Measurements from ENCODE around the gene SH2D4B.

SH2D4B gene

DNA sequence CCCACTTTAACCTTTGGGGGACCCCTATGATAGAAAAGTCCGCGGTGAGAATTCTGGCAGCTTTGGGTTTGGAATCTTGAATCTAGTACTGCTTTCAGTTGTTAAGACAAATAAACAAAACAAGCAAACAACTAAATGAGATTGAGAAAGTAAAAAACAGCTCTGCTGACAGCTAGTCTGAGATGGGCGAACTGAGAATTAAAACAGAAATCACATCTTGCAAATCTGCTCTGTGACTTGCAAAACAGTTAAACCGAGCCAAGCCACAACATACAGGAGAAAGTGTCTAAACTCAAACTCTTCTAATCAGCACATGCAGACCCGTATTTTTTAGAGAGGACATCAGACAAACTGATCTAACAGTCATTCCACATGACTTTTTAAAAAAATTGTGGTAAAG lies 110.4 kb downstream of the SH2D4B start:
- no peak for DNase-seq

DNA sequence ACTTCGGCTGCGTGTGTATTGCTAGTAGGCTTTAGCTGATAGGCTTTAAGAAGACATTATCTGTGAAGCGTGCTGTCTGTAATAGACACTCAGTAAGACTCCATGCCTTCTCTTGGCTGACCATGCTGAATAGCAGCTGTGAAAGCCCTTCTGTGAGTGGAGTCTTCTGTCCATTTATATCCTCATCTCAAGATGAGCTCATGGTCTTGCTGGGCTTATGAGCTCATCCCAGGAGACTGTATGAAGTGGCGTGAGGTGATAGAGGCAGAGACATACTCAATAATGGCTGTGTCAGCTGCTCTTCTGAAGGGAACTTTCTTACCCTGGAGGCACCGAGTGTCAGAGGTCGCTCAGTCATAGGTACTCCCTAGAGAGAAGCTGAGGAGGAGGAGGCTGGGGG lies 111.5 kb downstream of the SH2D4B start:
- DNase-seq, result no peak

DNA sequence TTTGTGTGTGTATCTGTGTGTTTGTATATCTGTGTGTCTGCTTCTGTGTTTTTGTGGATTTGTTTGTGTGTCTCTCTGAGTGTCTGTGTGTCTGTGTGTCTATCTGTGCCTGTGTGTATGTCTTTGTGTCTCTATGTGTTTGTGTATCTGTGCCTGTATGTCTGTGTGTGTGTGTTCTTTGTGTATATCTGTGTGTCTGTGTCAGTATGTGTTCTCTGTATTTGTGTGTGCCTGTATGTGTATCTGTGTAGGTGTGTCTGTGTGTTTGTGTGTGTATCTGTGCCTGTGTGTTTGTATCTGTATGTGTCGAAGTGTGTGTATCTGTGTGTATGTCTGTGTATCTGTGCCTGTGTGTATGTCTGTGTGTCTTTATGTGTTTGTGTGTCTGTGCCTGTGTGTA lies 118.2 kb downstream of the SH2D4B start:
- DNase-seq, result no peak

DNA sequence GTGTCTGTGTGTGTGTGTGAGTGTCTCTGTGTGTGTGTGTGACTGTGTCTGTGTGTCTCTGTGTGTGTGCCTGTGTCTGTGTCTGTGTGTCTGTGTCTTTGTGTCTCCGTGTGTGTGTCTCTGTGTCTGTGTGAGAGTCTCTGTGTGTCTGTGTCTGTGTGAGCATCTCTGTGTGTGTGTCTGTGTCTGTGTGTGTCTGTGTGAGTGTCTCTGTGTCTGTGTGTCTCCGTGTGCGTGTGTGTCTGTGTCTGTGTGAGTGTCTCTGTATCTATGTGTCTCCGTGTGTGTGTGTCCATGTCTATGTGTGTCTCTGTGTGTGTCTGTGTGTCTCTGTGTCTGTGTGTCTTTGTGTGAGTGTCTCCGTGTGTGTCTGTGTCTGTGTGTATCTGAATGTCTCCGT lies 120.4 kb downstream of the SH2D4B start:
- DNase-seq, result no peak

DNA sequence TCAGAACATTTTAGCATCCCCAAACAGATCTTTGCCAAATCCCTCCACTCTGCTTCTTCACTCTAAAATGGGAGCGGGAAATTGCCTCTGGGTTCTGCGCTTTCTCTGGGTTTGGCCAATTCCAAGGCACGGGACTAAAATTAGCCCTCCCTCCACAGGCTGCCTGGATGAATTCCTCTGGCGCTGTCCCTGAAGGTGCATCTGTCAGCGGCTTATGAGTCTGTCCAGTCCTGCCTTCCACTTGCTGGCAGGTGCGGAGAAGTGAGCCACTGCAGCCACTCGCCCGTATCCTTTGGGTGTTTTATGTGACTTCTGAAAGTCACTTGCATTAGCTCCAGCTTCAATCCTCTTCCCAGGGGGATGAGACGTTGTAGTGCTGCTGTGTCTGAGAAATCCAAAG lies 121.6 kb downstream of the SH2D4B start:
- DNase-seq, result no peak

DNA sequence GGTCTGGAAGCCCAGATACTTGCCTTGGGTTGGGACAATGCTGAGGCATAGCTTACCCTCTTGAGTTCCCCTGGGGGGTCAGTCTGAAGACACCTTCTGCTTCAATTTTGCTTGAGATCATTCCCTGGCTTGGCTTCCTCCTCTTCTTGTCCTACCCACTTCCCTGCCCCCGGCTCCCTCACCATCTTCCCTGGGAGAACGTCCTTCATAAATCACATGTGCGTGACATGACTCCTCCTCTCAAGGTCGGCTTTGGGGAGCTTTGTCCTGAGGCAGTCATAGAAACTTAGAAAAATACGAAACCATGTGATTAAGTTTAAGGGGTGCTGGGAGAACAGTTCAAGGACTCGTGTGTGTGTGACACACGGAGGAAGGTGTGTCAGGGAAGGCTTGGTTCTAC lies 122.6 kb downstream of the SH2D4B start:
- DNase-seq, result no peak

DNA sequence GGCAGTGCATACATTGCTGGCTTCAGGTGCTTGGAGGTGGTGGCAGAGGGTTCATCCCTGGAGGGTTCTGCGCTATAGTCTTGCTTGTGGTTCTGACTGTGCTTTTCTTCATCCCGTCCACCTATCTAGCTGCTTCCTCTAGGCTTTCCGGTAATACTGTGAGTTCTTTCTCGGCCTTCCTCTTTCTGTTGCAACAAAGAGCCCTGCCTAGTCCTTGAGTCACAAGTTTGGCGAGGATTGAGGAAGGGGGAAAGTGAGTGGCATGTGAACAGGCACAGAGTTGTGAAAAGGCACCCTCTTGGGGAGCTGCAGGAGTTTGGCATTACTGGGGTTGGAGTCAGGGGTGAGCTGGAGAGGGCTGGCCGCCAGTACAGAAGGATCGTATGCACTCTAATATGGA lies 123.0 kb downstream of the SH2D4B start:
- no peak for DNase-seq

DNA sequence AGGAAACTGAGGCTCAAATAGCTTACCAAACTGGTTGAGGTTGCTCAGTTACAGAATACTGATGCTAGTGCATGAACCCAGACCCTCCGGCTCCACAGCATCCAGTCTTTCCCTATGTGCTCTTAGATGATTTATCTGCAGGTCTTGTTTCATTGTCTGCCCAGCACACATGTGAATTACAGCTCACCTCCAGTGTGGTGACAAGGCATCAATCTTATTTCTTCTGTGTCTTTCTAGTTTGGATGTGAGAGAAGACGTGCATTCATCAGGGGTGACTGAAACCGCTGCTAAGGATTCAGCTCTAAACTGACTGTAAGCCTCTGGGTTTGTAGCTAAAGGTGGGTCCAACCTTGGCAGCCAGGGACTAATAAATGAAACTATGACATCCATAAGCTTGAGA lies 123.8 kb downstream of the SH2D4B start:
- no peak for DNase-seq

DNA sequence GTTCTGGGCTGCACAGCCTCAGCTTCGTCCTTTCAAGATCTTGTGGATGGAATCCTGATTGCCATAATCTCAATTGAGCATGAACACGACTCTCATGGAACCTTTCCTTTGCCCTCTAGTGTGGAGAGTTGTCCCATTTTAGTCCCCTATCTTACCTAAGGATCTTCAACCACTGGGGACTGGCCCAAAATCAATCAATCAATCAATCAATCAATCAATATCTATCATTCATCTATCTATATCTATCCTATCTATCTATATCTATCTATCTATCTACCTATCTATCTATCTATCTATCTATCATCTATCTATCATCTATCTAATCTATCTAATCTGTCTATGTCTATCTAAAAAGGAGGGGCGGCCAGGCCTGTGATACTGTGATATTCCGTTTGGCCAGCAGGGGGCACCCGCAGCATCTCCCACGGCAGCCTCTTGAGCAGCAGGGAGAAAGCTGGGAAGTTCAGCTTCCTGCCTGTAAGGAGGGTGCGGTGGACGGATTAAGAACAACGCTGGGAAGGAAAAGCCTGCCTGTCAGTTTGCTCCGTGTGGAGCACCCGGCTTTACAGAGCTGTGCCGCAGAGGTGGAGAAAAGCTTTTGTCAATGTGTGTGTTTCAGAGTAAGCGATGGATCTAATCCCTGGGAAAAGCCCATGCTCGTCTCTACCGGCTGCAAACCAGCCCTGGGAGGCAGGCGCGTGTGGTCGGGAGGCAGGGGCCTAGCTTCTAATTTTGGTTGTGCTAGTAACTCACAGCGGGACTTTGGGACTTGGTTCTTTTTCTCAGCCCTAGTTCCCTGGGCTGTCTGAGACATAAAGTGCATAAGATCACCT lies 124.9 kb downstream of the SH2D4B start:
- DNase-seq, result peak; percentile 76

DNA sequence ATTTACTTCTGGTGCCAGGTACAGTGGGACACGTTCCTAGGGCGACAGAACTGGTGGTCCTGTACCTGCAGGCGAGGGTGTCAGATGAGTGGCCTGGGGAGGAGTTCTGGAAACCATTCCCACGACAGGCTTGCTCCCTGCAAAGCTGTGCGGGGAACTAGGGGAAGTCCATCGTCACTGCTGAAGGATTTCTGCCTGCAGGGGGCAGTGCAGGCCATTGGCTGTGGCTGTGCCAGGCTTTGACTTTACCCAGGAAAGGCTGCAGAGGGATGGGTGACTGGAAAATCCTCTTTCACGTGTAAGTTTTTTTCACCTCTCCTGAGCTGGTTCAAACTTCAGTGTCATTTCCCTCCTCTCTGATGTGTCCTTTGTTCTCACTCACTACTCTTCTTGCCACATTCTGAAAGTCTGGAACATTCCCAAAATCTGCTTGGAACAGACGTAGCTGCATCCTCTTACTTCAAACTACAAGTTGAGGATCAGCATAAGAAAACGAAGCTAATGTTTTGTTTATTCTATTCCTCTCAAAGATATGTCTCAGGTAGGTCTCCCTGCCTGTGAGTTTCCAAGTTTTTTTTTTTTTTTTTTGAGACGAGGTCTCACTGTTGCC lies 126.5 kb downstream of the SH2D4B start:
- peak; percentile 62 for DNase-seq

DNA sequence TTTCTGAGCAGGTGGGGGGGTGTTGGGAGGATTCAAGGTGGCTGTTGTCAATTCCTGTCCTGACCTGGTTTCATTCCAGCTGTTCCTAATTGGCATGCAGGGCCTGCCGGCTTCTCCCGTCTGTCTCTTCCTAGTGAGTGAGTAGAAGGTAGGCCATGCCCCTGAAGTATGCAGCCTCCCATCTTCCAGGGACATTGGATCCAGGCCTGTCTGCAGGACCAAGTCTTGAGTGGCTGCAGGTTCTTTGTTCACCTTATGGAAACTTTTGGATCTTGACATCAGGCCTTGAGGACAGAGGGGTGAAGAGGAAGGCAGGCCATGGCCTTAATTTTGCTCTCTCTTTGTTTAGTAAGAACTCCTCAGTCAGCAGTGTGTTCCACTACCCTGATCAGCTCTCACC lies 131.8 kb downstream of the SH2D4B start:
- DNase-seq, result no peak

DNA sequence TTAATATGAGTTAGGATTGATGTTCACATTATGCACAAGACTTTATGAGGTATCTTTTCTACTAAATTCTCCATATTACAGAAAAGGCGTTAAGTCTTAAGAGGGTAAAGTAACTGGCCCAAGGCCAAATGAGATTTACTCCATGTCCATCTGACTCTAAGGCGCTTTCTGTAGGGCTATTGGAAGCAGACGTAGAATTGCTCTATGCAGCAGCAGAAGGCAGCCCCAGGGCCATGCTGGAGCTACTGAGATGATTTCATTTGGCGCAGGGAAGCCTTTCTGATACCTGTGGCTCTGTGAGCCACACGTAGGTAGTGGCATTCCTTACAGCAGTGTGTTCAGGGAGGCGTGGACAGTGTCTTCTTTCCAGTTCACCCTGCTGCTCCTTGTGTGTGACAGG lies 133.1 kb downstream of the SH2D4B start:
- DNase-seq, result no peak

DNA sequence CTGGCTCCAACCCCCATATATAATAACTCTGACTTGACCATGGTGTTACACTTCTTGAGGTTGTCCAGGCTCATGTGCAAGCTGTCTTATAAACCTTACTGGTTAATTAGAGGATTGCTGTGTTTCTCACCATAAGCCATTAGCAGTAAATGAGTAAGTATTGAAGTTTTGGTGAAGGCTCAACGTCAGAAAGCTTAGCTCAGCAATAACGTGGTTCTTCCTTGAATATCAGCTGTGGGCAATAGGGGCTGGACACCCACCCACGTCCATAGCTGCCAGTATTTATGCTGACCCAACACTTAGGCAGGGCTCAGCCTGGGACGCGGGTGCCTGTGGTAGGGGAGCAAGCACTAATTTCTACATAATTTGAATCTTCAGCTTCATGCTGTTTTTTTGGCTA lies 134.1 kb downstream of the SH2D4B start:
- DNase-seq, result no peak

DNA sequence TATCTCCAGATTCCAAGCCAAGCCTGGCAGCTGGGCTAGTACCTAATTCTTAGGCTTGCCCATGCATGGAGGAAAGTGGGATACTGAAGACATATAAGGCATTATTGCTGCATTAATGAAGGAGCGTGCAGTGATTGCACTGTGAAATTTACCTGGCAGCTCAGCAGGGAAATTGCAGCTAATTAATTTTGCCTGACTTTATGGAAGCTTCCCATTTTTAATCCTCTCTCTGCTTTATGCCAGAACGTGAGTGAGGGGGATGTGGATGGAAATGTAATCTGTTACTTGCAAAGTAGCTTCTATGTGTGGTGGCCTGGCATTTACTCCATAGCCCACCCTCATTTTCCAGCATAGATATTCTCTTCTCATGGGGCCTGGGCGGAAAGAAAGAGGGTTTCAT lies 134.9 kb downstream of the SH2D4B start:
- no peak for DNase-seq

DNA sequence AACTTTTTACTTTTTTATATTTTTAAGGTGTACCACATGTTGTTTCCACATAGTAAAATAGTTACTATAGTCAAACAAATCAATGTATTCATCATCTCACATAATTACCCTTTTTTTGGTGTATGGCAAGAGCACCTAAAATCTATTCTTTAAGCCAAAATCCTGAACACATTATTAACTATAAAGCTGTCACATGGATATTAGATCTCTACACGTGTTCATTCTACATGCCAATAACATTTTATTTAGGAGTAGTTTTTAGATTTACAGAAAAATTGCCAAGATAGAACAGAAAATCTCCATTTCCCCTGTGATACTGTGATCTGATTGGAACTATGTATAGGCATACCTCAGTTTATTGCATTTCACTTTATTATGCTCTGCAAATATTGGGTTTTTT lies 137.1 kb downstream of the SH2D4B start:
- no peak for DNase-seq

DNA sequence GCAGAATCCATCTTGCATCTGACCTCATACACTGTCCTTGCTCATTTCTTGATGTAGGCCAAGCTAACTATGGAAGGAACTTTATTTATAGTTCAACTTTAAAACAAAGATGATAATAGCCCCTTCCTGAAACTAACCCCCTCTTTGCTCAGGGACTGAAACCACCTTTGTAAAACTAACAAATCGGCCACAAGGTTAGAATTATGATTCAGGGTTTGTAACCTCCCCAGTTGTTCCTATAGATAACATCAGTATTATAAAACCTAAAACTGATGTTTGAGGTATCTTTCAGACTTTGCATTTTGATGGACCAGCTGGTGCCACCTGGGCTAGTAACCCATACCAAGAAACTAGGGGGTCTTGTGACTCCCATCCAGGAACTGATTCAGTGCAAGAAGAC lies 143.4 kb downstream of the SH2D4B start:
- no peak for DNase-seq

DNA sequence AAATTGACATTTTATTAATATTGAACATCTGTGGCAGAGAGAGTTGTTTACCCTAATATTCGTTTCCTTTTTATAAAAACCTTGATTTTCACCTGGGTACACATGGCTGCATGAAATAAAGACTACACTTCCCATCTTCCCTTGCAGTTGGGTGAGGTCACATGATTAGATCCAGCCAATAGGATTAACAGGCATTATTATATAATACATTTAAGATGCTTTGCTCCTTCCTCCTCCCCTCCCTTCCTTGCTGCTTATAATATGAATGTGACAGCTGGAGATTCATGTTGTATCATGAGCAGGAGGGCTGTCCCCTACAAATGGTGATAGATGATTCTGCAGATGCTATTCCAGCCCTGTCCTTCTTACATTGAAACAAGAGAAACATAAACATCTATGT lies 146.6 kb downstream of the SH2D4B start:
- peak; percentile 8 for DNase-seq

DNA sequence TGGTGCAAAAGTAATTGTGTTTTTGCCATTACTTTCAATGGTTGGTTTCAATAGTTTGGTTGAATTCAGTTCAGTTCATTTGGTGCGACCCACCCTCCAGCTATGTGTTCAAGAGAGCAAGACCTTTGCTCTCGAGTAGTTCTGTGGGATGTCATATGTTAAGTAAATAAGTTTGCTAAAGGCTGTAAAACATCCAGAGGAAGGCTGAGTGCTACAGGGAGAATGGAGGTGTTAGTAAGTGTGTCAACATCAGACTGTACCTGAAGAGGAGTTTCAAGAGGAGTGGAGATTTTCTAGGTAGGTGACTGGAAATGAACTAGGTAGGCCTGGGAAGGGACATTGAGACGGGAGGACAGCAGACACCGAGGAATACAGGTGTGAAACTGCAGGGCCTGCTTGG lies 147.7 kb downstream of the SH2D4B start:
- no peak for DNase-seq

DNA sequence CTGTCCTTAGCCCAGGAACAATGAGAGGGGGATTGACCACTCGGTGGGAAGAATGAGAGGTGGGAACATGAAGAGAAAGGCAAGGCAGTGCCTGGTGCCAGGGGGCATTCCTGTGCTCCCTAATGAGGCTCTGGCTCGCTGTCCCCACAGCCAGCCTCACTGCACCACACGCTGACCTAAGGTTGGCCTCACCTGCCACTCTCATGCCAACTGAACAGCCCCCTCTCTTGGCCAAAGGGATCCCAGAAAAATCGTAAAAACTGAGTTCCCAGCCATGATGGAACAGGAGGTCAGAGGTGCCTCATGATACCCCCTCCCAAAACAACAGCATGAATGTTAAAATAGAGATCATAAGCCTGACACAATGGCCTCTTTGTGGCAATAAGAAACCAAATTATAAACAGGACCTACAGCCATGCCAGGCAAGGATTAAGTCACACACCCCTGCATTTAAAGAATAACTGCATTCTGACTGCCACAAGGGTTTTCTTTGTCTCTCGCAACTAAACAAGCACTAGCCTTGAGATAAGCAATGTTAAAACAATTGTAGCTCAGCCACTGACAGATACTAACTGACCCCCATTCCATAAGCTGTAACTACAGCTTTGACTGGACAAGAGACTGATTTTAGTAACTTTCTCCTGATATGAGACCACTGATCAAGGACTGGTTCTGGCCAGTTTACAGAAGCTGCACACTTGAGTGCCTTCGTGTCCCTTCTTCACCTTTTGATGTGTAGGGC lies 149.2 kb downstream of the SH2D4B start:
- DNase-seq, result no peak

DNA sequence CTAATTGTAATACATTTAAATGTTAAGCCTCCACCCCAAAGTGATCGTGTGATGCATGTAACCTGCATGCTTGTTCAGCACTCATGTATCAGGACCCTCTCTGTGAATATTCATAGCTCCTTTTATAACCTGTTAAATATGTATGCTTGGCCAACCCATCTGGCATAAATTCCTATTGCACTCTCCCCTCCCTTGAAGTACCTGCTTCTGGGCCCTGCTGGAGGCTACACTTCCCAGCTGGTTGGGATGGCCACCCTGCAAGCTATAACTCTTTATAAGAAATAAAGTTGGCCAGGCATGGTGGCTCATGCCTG lies 149.7 kb downstream of the SH2D4B start:
- DNase-seq, result no peak

DNA sequence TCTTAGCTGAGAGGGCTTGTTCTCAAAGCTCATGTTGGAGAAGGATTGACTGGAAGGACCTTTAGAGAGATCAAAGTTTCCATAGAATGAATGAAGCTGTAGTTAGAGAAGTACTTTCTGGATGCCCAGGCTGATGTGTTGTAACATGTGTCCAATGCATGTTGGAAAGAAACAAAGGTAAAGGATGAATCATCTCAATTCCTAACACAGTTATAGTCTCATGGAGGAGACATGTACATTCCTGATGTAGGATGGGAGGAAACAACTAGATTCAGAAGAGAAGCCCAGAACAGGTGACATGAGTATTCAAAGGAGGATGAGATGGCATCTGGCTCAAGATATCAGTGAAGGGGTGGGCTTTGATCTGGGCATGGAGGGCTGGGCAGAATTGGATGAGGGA lies 152.7 kb downstream of the SH2D4B start:
- no peak for DNase-seq

DNA sequence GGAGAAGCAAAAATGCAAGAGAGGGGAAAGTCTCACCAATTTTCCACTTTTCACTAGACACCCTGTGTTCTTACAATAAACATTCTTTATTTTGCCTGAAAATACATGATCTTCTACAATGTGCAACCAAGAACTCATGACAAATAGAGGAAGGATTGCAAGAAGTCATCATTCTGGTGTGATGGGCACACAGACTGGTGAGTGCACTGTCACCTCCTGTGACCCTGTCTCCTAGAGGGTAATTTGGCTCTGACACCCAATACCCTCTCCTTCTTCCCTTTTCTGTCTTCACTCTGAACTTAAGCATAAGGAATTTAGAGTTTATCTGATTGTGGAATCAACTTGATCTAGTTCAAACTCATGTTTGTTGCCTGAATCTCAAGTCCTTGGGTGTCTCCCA lies 153.7 kb downstream of the SH2D4B start:
- no peak for DNase-seq

DNA sequence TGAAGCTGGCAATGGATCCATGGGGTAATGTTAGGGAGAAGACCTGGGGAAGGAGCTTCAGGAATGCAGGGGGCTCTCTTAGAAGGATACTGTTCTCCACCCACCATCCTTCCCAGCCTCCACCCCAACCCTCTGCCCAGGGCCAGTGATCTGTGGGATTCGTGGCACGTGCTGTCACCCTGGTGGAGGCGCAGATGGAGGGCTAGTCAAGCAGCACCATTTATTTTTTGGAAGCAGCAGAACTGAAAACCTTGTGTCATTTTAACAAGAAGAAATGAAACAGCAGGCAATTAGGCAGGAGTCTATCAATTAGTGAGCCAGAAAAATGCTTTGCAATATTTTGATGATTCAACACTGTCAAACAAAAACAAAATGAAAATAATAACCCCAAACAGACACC lies 155.9 kb downstream of the SH2D4B start:
- no peak for DNase-seq

DNA sequence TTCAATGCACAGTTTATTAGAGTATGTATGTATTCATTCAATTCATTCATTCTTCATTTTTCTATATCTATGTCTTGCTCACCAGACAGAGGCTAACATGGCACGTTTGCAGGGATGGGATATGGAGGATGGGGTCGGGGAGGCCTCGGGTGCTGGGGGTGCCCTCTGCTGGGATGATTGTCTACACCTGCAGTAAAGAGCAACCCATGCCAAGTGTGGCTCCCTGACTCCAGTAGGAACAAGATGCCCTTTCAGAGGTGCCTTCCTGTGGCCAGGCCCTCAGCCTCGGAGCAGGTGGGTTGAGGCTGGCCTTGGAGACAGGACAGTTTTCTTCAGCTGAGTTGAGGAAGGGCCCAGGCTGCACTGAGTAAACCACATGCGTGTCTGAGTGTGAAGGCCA lies 157.2 kb downstream of the SH2D4B start:
- DNase-seq, result no peak

Measured in EL (cell line).